ENCODE results near the gene CALHM3.

Gene CALHM3

DNA sequence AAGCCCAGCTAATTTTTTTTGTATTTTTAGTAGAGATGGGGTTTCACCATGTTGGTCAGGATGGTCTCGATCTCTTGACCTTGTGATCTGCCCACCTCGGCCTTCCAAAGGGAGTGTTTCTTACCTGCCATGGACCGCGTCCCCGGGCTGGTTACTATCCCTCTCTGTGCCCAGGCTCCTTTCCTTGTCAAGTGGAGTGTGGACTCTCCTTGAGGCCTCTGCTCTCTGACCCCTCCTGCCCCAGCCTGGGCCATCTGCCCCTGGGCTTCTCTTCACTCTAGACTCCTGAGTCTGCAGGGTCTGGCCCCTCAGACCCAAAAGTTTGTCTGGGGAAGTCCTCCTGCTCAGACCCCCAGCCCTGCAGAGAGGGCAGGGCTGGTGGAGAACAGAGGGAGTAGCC lies 35.2 kb upstream of the CALHM3 start:
- no peak for DNase-seq (ENCODE audit: extremely low read depth, low read depth)
- TF ChIP-seq, protein P1, sequence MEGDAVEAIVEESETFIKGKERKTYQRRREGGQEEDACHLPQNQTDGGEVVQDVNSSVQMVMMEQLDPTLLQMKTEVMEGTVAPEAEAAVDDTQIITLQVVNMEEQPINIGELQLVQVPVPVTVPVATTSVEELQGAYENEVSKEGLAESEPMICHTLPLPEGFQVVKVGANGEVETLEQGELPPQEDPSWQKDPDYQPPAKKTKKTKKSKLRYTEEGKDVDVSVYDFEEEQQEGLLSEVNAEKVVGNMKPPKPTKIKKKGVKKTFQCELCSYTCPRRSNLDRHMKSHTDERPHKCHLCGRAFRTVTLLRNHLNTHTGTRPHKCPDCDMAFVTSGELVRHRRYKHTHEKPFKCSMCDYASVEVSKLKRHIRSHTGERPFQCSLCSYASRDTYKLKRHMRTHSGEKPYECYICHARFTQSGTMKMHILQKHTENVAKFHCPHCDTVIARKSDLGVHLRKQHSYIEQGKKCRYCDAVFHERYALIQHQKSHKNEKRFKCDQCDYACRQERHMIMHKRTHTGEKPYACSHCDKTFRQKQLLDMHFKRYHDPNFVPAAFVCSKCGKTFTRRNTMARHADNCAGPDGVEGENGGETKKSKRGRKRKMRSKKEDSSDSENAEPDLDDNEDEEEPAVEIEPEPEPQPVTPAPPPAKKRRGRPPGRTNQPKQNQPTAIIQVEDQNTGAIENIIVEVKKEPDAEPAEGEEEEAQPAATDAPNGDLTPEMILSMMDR (IDR thresholded peaks at IDR 0.05; ENCODE audit: low read depth, low read length, missing control alignments), result no peak
- H3K4me3 ChIP-seq (replicated peaks; ENCODE audit: low read depth, low read length), result no peak overlapping the region

GRCh38 chr10:103513380-103514060 lies 34.5 kb upstream of the CALHM3 start:
- no peak for DNase-seq (ENCODE audit: extremely low read depth, low read depth)
- H3K4me3 ChIP-seq (replicated peaks; ENCODE audit: low read depth, low read length), result no peak overlapping the region
- TF ChIP-seq, protein P1 (IDR thresholded peaks at IDR 0.05; ENCODE audit: low read depth, low read length, missing control alignments), result no peak

DNA sequence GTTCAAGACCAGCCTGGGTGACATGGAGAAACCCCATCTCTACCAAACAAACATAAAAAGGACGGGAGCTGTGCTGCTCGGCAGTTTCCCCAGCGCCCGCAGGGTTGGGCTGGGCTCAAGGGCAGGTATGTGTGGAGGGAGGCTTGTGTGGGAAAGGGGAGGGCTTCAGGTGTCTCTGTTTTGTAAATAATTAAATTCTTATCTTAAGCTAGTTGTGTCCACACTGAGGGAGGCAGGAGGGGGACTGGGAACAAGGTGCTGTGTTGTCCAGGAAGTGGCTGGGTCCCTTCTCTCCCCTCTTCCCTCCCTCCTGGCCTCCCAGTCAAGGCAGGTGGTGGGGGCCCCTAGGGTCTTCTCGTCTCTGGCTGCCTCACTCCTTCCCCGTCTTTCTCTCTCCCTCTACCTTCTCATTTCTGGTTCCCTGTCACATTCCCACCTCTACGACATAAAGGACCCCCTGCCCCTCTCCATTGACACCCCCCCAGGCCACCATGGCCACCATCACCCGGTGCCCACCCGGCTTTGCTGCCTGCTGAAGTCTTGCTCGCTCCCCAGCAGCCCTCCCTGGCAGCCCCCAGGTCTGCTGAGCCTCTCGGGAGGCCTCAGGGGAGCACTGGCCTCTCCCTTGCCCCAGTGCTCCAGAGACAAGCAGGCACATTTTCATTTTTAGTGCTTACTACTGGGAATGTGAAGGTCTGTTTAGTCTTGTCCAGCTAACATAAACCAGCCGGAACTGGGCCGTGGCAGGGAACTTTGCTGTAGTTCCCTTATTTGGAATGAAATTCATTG lies 33.7 kb upstream of the CALHM3 start:
- H3K4me3 ChIP-seq (replicated peaks; ENCODE audit: low read depth, low read length), result no peak overlapping the region
- TF ChIP-seq, protein P1 (IDR thresholded peaks at IDR 0.05; ENCODE audit: low read depth, low read length, missing control alignments), result no peak

GRCh38 chr10:103512166-103512565 lies 33.1 kb upstream of the CALHM3 start:
- TF ChIP-seq, protein P1 (IDR thresholded peaks at IDR 0.05; ENCODE audit: low read depth, low read length, missing control alignments), result no peak
- no peak for DNase-seq (ENCODE audit: extremely low read depth, low read depth)

More for the DNA sequence above, 33.7 kb upstream of the CALHM3 start:
- no peak for DNase-seq (ENCODE audit: extremely low read depth, low read depth)

GRCh38 chr10:103510791-103511752 lies 32.0 kb upstream of the CALHM3 start:
- TF ChIP-seq, protein P1 (IDR thresholded peaks at IDR 0.05; ENCODE audit: low read depth, low read length, missing control alignments), result no peak
- no peak overlapping the region for H3K4me3 ChIP-seq (replicated peaks; ENCODE audit: low read depth, low read length)
- no peak for DNase-seq (ENCODE audit: extremely low read depth, low read depth)

More at GRCh38 chr10:103512166-103512565, 33.1 kb upstream of the CALHM3 start:
- no peak overlapping the region for H3K4me3 ChIP-seq (replicated peaks; ENCODE audit: low read depth, low read length)

DNA sequence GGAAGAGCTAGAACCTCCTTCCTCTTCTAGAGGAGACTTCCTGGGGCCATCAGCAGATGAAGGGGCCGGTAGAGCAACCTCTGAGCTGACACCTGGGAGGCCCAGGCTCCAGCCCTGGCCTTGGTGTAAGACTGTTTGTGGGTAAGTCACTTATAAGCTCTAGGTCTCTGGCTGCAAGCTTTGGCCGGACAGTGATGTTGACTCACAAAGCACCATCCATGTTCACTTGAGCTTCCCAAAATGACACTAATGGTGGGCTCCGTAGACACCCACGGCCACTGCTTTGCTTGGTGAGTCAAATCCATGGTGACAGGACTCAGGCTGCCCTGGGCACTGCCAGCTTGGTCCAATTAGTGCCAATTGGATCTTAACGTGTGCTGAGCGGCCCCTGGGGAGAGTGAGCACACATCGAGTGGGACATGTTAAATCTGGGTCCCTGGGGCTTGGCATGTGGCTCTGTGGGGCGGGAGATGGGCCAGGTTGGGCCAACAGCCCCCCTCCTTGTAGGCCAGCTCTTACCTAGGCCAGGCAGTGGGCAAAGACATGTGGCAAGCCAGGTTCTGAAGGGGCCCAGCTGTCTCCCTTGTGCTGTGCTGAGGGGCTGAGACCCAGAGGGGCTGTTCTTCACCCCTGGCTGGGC lies 31.1 kb upstream of the CALHM3 start:
- TF ChIP-seq, protein P1 (IDR thresholded peaks at IDR 0.05; ENCODE audit: low read depth, low read length, missing control alignments), result no peak

More for the DNA sequence above, 31.1 kb upstream of the CALHM3 start:
- H3K4me3 ChIP-seq (replicated peaks; ENCODE audit: low read depth, low read length), result no peak overlapping the region
- no peak for DNase-seq (ENCODE audit: extremely low read depth, low read depth)
